GM11168 (cell line): ENCODE results near the gene HIPK2.

ENCODE experiments used
- in situ Hi-C: fragments of 300-500 bp; cut with MboI; formaldehyde crosslinking; loops from one replicate; pipeline ENCODE4 v1.12.0; 2022; ENCODE audit warnings: low sequenced_read_pairs; ENCODE audit not compliant: unreplicated experiment

HIPK2 gene

DNA sequence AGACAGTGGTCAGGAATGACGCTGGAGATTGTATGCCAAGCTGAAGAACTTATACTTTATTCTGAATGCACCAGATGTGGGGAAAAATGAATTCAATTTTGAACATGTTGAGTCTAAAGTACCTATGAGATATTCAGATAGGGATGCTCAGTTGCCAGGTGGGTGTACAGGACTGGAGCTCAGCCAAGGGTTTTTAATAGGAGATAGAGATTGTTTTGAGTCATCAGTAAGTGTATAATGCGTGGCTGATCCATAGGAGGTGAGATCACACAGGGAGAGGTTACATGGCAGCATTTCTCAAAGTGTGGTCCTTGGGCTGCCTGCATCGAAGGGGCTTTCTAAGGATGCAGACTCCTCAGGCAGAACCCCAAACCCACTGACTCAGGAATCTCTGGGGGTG is 6.8 kb upstream of the HIPK2 start:
- in situ Hi-C loops: no loop called here

DNA sequence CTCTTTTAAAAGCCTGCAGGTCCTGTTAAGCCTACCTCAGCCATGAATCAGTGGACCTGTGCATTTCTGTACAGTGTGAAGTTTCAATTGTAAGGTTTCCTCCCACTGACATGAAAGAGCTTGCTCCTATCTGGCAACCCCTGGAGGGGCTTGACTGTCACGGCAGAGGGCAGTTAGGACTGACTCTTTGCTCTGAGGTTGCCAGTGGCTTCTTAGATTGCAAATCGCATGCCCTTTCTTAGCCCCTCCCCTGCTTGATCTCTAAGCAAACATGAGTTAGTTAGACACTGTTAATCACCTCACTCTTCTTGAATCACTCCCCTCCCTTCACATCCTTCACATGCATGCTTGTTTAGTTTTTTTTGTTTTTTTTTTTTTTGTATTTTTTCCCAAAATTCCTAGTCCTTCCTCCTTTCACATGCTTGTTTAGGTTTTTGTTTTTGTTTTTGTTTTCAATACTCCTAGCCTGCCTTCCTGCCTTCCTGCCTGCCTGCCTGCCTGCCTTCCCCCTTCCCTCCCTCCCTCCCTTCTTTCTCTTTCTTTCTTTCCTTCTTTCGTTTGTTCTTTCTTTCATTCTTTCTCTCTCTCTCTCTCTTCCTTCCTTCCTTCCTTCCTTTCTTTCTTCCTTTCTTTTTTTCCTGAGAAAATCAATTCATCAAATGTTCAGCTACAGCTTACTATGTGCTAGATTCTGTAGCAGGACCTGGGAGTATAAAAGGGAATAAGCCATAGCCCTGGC is 6.0 kb upstream of the HIPK2 start:
- in situ Hi-C loops: no loop called here

- in situ Hi-C loops: no loop called here
Observed at GRCh38 chr7:139782932-139783331, 5.1 kb upstream of the HIPK2 start.

DNA sequence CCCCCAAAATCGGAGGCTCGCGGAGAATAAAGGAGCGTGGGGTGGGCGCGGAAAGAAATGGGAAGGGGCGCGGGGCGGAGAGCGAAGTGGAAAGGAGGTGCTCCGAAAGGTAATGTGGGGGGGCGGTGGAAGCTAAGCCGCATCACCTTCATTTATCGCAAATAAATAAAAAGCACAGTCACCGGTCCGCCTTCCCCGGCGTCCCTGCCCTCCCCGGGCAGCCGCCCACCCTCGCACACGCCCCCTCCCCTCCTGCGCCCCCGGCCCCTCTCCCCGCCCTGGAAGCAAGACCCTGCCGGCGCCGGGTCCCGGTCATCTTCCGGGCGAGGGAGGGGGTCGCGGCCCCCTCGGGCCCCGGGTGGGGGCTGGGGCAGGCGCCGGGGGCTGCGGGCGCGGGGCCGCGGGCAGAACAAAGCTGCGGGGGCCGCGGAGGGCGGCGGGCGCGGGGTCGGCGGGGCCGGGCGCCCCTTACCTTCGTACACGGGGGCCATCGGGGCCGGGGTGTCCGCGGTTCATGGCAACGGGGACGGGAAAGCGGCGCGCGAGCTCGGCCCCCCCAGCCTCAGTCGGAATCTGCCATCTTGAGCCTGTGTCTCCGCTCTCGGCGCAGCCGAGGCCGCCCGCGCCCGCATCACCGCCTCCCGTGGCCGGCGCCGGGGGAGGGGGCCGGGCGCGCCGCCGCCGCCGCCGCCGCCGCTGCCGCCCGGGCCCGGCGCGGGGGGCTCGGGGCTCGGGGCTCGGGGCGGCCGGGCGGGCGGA is 486 bp downstream of the HIPK2 start:
- in situ Hi-C loops: loop anchor here (10.0 kb wide), 1 partner anchor 227 kb away; no protein-coding TSS in a partner anchor

GRCh38 chr7:139776486-139777132 is 1.2 kb downstream of the HIPK2 start:
- in situ Hi-C loops: loop anchor here (10.0 kb wide), 1 partner anchor 228 kb away; no protein-coding TSS in a partner anchor

DNA sequence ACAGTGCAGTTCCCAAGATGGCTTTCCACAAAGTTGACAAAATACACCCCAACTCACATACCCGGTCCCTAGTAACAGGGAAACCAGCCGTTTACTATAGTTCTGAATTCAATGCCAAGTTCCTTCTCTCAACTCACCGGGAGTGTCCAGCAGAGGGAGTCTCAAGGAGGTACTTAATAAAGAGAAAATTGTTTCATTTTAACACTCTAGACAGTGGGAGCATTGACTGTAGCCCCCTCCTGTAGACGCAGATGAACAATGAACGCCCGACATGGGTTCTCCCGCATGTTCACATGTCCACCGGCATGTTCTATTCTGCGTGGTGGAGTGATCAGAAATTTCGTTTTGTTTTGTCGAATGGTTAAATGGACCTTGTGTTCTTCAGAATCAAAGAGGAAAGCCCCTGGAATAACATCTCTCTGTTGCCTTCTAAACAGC is 1.9 kb downstream of the HIPK2 start:
- in situ Hi-C loops: loop anchor here (10.0 kb wide), 1 partner anchor 229 kb away; no protein-coding TSS in a partner anchor

DNA sequence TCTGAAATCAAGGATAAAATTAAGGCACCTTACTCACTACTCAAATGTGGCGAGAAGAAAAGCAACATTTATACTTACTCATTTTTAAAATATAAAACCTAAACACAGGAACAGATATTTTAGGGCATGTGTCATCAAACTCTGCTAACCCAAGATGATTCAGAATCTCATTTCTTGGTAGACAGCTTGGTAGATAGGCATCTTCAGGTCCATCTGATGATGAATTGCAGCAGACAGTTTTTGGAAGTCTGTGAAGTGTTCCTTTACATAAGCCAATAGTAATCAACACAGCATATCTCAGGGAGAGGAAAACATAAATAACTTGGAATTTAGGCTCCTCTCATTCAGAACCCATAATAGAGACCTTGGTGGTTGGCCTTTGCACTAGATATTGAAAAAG is 3.4 kb downstream of the HIPK2 start:
- in situ Hi-C loops: loop anchor here (10.0 kb wide), 1 partner anchor 230 kb away; no protein-coding TSS in a partner anchor

- in situ Hi-C loops: loop anchor here (10.0 kb wide), 1 partner anchor 231 kb away; no protein-coding TSS in a partner anchor
Observed at GRCh38 chr7:139773371-139773770, 4.4 kb downstream of the HIPK2 start.

- in situ Hi-C loops: loop anchor here (10.0 kb wide), 1 partner anchor 232 kb away; no protein-coding TSS in a partner anchor
Observed at GRCh38 chr7:139772873-139773272, 4.9 kb downstream of the HIPK2 start.

DNA sequence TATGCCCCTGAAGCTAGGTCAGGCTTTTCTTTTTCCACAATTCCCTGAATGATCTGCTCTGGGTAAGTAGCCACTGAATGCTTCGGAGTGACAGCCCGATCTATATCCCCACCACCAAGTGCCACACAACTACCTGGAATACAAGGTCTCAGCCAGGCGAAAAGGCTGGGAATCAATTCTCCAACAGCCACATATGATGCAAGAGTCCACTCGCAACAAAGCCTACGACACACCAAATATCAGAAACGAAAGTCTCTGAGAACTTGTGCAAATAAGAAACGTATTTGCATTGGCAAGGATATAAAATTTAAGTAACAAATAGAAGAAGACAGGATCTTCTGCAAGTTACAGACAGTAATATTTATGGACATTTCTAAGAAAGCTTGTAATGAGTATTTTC is 5.7 kb downstream of the HIPK2 start:
- in situ Hi-C loops: loop anchor here (10.0 kb wide), 1 partner anchor 233 kb away; no protein-coding TSS in a partner anchor

DNA sequence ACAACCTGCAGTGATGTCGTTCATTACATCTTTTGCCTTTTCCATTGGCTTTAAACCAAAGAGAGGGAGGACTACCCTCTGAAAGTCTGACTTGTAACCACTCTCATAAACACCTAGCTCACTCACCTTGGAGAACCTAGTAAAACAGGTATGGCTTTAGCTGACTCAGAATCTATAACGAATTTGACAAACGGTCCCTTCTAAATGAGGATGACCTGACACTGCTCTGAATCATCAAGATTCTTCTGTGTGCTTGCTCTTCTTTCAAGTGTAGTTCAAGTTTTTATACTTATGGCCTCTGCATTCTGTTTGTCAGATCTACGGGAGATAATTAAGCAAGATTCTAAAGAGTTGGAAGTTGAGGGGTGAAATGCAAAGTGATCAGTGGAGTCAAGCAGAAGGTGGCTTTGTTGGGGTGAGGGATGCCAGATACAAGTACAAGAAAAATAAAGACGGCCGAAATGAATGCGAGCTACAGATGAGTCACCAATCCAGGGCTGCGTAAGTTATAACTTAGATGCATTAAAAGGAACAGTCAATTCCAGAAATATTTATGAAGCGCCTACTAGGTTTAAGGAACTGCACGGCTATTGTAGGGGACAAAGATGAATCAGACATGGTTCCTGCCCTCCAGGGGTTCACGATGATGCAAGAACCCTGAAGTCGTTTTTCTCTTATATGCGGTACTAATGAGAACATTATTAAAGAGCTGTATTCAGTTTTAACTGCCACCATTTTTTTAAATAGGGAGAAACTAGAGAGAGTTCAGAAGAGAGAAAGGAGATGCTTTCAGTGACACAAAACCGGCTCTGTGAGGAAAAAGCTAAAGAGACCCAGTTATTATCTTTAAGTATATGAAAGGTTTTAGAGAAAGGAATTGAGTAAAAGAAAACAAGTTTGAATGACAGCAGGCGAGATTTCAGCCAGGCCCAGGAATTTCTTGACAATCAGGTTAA is 6.5 kb downstream of the HIPK2 start:
- in situ Hi-C loops: loop anchor here (10.0 kb wide), 1 partner anchor 234 kb away; no protein-coding TSS in a partner anchor

DNA sequence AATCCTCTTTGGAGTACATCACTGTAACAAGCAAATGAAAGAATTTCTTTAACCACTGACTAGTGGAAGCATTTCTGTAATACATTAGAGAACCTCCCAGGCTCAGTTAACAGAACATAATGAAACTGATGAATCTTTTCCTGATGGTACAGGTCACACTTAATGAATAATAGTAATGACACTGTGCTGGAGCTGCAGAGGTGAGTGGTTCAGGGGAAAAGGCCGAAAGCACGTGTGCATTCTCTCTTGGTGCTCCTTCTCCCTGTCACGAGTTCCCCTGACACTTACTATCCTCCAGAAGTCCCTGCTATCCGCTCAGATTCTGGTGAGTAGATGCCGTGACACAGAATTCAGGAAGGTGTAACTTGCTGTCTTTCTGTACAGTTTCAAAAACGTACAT is 8.0 kb downstream of the HIPK2 start:
- in situ Hi-C loops: loop anchor here (10.0 kb wide), 2 partner anchors 125 to 235 kb away; no protein-coding TSS in a partner anchor

DNA sequence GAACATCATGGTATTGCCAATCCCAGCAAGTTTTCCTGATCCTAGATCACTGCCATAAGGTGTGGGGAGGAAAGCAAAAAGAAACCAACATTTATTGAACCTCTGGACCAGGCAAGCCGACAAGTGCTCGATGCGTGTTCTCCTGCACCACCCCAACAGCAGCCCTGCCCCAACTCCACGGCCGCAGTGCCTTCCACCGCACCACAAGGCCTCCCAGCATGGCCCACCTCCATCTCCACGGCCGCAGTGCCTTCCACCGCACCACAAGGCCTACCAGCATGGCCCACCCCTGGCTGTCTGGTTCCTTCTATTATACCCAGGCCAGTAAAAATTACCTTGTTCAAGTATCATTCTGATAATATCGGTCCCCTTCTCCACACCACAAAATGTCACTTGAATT is 8.7 kb downstream of the HIPK2 start:
- in situ Hi-C loops: loop anchor here (10.0 kb wide), 1 partner anchor 124 kb away; no protein-coding TSS in a partner anchor

- in situ Hi-C loops: loop anchor here (10.0 kb wide), 1 partner anchor 124 kb away; no protein-coding TSS in a partner anchor
Observed at GRCh38 chr7:139768249-139768824, 9.5 kb downstream of the HIPK2 start.

- in situ Hi-C loops: loop anchor here (10.0 kb wide), 1 partner anchor 123 kb away; no protein-coding TSS in a partner anchor
Observed at GRCh38 chr7:139767561-139767982, 10.2 kb downstream of the HIPK2 start.

DNA sequence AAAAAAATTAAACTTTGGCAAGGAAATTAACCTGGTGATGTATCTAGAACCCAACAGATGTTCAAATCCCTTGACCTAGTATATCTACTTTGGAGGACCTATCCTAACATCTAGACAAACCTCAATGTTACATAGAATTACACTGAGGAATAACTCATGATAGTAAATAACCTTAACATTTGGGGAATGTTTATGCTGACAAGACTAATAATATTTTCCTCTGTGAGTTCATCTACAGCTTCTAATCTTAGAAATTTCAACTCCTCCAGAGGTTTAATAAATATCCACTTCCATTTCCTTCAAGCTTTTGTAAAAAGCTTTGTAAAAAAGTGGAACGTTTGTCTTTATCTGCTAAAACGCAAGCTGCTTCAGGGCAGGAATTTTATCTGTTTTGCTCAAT is 12.7 kb downstream of the HIPK2 start:
- in situ Hi-C loops: loop anchor here (10.0 kb wide), 1 partner anchor 120 kb away; no protein-coding TSS in a partner anchor

GRCh38 chr7:139763330-139763729 is 14.5 kb downstream of the HIPK2 start:
- in situ Hi-C loops: loop anchor here (10.0 kb wide), 1 partner anchor 119 kb away; no protein-coding TSS in a partner anchor

DNA sequence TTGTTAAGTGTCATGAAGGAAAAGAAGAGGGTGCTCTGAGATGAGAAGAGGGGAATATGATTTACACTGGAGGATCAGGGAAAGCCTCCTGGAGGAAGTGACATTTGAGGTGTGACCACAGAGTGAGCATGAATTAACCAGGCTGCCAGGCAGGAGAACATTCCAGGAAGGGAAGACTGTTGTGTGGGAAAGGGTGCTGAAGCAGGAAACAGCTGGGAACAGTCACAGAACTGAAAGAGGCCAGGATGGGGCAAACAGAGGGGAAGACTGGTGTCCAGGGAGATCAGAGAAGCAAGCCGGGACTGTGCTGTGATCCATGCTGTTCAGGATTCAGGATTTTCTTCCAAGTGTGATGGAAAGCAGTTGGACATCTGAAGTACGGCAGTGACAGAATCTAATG is 14.9 kb downstream of the HIPK2 start:
- in situ Hi-C loops: loop anchor here (10.0 kb wide), 1 partner anchor 118 kb away; no protein-coding TSS in a partner anchor

- in situ Hi-C loops: no loop called here
Observed at GRCh38 chr7:139758388-139758787, 19.4 kb downstream of the HIPK2 start.
